Measurements from ENCODE around the gene KCNIP3.

Gene KCNIP3

DNA sequence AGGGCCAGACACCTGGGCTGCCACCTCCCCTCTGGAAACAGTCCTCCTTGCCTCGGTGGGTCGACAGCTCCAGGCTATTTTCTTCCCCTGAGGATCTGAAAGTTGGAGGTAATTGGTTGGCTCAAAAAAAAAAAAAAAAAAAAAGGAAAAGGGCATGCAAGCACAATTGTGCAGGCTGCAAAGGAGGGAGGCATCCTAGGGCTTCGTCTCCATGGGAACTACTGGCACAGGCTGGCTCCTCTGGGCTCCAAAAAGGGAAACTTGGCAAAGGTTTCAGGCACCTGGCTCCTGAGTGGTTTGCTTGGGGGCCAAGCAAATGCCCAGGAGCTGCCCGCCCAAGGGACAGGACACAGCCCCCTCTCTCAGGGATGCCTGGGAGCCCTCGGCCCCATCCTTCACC, 1.1 kb upstream of the KCNIP3 start:
- no peak for DNase-seq (ENCODE audit: low spot score)

DNA sequence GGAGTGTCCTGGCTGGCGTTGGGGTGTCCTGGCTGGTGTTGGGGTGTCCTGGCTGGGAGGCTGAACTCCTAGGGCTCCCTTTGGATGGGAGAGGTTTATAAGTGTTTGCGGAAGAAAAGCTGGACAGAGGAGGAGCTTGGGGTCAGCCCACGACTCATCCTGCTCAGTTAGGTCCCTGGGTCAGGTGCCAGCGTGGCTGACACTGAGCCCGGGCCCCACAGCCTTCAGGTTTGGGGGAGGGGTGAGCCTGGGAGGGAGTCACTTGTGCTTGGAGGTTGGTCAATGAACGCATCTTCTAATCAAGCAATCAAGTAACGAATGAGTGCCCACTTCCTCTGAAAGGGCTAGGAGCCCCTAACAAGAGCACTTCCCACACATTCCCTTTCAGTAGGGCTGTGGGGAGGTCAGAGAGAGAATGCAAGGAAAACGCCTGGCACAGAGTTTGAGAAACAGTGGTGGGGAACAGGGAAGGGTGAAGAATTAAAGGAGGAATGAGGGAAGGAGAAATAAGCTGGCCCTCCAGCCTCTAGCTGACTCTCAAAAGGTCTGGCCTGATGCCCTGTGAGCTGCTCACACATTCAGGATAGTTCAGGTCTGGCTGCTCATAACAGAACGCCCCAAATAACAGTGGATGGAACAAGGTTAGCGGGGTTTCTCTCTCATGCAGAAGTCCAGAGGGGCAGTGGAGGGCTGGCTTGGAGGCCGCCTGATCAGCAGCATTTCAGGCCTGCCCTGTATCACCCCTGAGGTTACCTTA, 670 bp downstream of the KCNIP3 start:
- no peak for DNase-seq (ENCODE audit: low spot score)

DNA sequence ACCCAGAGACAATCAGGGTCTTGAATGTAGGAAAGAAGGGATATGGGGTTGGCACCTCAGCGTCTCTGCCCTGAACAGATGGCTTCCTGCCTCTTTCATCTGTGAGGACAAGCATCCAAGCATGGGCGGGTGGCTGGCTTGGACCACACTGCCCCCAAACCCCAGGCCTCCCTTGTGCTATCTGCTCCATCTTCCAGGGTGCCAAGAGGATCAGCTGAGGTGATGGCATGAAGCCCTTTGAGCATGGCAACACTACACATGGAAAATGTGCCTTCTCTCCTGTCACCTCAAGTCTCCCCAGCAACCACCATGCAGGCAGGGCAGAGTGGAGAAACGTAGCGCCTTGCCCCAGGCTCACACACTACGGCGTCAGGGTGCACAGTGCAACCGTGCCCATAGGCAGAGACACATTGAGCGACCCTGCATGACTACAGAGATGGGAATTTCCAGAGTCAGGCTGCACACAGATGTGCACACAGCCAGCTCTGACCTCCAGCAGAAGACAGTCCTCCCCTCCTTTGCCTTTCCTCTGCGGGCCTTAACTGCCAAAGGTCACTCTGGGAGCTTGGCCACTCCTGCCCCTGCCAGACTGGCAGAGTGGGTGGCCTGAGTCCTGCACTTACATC, 1.5 kb downstream of the KCNIP3 start:
- DNase-seq (ENCODE audit: low spot score) = no peak

DNA sequence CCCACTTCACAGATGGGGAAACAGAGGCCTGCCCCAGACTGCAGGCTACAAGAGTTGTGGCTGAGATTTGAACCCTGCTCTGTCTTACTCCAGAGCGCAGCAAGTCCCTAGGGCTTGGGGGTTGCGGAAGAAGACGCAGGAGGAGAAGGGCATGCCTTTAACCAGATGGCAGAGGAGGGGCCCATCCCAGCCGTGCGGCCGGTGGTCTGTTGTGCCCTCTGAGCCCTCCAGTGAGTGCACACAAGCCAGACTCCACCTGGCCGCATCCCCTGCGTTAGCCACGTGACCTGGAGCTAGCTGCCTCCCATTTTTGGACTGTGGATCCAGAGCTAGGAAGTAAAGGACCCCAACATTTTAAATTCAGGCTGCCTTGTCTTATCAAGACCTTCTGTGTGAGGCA, 2.8 kb downstream of the KCNIP3 start:
- no peak for DNase-seq (ENCODE audit: low spot score)

DNA sequence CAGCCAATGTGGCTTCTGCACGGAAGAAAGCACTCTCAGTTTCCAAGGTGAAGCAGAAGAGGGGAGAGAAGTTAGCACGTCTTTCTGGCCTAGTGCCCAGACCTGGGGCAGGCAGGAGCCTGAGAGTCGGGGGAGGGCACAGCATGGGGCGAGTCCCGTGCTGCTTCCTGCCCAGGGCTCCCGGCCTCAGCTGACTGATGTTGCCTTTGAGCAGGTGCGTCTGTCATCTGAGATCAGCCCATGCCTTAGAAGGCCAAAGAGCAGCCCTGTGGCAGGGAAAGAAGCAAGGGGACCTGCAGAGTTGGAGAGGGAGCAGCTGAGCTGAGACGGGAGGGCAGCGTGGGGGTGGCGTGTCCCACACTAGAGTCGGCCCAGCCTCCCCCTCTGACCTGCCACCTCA, 3.3 kb downstream of the KCNIP3 start:
- DNase-seq (ENCODE audit: low spot score) = peak; percentile 2

DNA sequence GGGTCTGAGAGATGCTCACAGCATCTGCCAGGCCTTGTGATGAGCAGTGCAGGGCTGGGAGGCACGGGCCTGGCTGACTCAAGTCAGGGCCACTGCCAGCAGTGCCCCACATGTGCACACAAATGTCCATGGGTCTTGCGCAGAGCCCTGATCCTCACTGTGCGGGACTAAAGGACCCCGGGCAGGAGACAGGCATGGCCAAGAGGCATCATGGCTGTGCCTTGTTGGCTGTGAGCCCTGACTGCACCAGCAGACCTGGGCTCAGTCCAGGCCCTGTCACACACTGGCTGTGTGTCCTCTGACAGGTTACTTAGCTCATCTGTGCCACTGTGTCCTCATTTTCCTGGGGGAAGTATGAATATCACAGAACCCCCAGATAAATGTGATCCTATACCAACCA, 4.0 kb downstream of the KCNIP3 start:
- no peak for DNase-seq (ENCODE audit: low spot score)

DNA sequence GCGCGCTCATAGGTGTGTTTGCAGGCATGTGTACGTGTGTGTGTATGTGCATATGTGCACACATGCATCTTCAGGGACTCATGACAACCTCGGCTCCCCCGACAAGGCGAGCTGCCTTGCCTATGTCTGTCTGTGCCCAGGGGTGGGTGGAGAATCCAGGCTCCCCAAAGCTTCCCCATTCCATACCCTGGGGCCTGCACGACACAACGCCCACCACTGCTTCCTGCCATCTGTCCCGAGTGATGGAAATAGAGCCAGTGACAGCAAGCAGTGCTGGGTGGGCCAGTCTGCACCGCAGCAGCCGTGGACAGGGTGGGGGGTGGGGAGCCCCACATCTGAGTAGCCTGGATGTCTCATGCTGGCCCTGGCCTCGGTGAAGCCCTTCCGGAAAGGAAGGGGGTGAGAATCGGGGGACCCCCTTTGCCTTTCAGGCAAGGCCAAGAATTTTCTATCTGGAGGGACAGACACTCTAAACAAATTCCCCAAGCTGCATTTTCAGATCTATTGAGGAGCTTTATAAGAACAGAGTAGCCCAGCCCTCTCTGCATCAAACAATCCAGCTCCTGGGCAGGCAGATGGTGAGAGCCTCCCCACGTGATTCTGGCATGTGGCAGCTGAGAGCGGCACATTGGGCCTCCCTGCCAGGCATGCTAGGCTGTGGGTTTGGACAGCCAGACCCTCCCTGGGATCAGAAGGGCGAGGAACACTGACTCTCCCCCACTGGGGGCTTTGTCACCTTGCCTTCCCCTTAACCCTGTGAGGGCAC, 4.9 kb downstream of the KCNIP3 start:
- DNase-seq (ENCODE audit: low spot score) = no peak

DNA sequence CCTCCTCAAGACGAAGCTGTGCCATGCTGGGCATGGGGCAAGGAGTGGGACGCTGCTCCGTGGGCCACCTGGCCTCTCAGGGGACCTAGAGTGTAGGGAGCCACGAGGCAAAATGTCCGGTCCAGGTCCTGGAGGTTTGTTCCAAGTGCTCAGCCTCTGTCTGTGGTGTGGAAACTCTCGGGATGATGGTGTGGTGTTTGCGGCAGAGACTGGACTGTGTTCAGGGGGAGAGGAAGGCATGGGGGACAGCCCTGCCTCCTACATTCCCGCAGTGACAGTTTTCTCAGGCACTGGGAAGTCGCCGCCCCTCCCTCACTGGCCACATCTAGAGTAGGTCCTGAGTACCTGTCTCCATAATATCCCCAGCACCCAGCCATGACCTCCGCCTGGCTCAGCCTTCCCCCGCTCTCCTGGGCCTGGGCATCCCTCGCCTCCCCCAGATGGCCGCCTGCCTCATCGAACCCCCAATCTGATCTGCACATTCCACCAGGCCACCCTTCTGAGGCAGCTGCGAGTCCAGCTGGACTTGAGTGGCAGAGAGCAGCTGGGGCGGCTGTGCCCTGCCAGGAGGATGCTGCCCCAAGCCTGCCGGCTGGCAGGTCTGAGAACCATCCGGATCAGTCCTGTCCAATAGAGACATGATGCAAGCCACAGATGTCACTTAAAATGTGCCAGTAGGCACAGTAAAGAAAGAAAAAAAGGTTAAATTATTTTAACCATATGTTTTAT, 6.2 kb downstream of the KCNIP3 start:
- no peak for DNase-seq (ENCODE audit: low spot score)

DNA sequence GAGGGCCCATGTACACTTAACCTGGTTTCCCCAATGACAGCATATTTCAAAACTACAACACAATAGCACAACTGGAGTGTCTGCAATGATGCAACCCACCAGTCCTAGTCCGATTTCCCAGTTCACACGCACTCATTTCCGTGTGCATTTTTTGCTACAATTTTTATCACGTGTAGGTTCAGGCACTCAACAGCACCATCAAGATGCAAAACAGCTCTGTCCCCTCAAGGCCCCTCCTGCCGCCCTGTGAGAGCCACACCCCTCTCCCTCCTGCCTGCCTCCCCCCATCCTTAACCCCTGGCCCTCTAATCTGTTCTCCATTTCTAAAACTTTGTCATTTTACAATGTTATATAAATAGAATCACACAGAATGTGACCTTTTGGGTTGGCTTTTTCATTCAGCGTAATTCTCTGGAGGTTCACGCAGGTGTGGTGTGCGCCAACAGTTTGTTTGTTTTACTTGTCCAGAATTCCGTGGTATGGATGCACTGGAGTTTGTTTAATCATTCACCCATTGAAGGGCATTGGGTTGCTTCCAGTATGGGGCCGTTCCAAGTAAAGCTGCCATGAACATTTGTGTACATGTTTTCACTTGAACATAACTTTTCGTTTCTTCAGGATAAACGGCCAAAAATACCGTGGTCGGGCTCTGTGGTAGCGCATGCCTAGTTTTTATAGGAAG, 8.4 kb downstream of the KCNIP3 start:
- no peak for DNase-seq (ENCODE audit: low spot score)

DNA sequence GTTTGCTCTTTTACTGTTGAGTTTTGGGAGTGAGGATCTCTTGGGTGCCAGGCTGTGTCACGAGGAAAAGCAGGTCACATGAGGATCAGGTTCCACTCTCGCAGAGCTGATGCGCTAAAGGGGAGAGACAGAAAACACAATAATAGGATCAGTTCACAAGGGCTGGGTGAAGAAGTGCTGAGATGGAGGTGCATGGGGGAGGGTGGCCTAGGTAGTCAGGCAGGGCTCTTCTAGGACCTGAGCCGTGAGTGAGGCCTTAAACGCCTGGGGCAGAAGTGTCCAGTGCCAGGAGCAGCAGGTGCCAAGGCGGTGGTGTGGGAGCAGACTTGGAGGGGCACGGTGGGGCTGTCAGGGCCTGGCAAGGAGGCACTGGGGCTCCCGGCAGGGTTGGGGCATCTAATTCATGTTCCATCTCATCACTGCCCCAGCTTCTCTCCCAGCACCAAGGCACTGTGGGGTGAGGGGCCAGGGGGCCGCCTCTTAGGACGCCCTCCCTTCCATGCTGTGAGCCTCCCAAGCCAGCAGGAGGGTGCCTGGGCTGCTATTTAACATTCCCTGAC, 9.3 kb downstream of the KCNIP3 start:
- no peak for DNase-seq (ENCODE audit: low spot score)

DNA sequence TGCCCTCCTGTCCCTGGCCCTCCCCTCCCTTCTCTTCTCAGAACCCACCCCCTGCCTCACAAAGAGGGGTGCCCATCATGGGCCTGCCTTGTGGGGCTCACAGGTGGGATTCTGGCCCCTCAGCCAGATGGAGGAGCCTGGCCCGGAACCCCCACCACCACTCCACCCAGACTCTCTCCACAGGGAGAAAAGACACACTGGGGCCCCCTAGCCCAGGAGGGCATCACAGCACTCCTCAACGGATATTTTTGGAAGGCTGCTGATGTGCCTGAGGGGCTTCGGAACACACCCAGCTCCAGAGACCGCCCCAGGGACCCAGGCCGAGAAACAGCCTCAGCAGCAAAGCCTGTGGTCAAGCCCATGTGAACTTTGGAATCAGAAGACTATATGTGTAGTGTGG, 9.9 kb downstream of the KCNIP3 start:
- DNase-seq (ENCODE audit: low spot score) = no peak

DNA sequence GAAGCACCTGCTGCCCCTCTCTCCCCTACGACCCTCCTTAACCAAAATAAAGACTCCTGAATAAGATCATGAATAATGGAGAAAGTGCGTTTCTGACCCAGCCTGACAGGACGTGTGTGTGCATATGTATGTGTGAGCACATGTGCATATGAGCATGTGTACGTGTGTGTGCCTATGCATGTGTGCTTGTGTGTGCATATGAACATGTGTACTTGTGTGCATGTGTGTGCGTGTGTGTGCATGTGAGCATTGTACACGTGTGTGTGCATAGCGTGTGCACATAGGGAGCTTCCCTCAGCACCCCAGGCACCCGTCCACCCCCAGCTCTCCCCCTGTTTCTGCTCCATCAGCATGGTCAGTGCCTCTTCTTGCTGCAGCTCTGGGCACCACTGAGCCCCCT, 10.7 kb downstream of the KCNIP3 start:
- DNase-seq (ENCODE audit: low spot score) = no peak

DNA sequence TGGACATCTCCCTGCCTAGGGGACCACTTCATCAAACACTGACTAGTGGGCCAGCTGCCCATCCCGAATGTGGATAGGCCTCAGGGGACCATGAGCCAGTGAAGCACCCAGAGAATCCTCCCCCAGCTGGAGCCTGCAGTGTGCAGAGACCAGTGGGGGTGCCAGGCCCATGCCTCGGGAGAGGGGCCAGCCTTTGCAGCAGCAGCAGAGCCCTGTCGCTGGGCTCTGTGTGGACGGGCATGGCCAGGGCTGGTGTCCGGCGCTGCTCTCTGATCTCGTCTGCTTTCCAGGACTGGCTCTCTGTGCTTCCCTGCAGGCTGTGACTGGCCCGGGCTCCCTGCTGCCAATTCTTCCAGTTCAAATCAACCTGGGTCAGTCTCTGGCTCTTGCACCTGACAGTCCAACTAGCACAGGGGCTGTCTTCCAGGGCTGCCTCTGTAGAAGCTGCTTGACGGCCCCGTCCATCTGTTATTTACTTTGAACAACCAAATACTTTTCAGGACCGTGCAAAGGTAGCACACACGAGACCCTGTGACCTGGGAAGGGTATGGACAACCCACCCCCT, 11.4 kb downstream of the KCNIP3 start:
- DNase-seq (ENCODE audit: low spot score) = no peak

DNA sequence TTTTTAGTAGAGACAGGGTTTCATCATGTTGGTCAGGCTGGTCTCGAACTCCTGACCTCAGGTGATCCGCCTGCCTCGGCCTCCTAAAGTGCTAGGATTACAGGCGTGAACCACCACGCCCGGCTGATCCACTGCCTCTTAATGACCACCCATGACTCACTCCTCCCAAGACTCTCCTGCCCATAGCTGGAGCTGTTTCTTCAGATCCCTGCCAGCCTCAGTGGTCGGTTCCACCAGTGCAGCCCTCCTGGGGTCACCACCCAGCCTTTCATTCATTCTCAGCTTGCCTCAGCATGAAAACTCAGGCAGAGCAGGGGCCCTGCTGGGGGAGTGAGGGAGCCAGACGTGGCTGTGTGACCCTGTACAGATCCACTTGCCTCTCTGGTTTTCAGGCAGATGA, 12.5 kb downstream of the KCNIP3 start:
- DNase-seq (ENCODE audit: low spot score) = no peak

DNA sequence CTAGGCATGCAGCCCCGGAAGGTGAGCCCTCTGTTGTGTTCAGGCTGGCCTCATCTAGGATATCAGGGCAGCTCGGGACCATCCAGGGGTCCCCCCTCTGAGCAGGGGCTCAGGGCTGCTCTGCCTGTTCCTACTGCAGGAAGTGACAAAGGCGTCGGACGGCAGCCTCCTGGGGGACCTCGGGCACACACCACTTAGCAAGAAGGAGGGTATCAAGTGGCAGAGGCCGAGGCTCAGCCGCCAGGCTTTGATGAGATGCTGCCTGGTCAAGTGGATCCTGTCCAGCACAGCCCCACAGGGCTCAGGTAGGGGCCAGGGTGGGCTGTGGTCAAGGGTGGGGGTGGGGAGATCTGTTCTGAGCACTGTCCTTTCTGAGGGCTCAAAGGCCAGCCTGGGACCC, 13.1 kb downstream of the KCNIP3 start:
- DNase-seq (ENCODE audit: low spot score) = no peak

DNA sequence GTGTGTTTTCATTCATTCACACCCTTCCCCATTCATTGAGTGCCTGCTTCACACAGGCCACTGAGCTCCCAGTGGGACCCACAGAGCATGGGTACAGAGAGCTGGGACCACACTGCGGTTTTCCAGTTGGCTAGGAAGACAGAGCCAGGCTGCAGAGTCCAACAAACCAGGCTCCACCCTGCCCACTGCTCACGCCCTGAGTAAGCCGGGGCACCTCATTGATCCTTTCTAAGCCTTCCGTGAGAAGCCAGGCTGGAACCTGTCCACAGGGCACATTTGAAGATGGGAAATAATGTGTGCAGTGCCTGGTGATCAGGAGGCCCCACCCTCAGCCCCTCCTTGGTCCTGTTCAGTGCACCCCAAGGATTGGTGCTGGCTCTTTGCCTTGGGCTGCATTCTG, 13.5 kb downstream of the KCNIP3 start:
- DNase-seq (ENCODE audit: low spot score) = peak; percentile 2

DNA sequence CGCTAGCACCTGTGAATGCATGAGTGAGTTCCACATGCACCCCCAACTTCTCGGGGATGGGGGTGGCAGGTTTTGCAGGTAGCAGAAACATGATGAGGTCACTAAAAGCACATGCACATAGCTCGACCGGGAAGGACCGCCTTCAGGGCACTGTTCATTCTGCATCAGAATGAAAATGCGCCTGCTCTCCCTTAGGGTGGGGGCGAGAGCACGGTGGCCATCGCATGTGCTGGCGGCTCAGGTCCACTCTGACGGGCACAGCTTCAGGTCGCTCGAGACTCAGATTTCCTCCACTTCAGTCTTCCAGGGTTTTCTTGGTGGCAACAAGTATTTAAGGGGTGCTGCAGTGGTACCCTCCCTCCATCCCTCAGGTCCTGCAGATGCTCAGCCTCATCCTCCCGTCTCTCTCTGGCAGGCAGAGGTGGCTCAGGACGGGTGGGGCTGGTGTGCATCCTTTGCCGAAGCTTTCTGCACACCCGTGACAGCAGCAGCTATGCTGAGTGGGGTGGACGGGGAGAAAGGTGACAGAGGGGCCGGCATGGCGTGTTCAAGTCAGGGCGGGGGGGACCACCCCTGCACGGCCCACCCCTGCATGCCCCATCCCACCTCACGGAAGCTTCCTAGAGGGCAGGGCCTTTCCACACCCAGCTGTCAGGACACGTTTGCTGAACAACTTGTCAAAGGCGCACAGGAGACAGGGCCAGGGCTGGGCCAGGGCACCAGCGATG, 14.8 kb downstream of the KCNIP3 start:
- DNase-seq (ENCODE audit: low spot score) = no peak

DNA sequence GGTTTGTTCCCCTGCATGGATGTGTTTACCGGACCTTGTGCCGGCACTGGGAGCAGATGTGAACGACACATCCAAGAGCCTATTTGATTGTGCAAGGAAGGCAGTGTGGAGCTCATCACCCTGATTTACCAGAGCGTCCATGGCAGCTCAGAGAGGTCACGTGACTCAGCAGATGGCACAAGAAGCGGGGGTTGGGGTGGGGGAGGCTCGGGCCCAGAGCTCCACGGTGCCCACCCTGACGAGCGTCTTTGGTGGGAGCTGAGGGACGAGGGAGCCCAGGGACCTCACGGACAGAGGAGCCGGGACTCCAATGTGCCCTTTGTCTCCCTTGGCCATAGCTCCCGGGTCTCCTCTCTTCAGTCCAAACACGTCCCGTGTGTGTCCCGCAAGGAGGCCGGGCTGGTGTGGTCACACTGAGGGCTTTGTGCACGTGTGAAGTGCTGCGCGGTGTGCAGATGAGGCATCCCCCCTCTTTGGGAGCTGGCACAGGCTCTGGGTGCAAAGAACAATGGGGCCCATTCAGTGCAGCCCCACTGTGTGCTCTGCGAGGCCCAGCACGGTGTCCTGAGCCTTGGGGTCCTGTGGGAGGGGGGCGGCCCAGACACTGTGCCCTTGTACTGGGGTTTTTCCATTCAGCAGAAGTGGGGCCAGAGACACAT, 15.5 kb downstream of the KCNIP3 start:
- no peak for DNase-seq (ENCODE audit: low spot score)

DNA sequence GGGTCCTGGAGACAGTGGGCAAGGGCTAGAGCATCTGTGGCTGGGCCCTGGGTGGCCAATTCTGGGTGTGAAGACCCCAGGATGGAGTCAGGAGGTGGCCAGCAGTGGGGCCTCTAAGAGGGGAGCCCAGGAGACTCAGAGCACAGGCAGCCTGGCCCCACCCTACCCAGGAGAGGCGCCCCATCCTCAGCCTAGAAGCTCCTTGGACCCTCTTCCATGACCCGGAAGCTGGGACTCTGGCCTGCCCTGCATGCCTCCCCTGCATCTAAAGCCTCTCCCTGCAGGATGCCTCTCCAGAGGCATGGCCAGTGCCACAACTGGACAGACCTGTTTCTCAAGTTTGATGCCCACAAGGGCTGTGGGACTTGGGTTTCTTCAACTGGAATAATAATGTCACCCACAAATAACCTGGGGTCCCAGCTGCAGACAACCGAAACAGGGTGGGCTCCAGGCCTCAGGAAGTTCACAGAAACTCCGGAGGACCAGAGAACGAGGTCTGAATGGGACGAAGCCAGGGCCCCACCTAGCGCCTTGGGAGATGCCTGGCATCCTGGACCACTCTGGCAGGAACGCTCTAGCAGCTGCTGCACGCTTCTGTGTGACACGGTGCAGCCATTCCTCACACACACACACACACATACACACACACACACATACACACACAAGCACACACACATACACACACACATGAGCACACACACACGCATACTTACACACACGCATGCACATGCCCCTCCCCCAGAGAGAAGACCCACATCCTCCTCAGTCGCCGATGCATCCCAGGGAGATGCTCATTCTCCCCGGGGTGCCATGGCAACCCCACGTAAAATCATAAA, 16.4 kb downstream of the KCNIP3 start:
- DNase-seq (ENCODE audit: low spot score) = peak; percentile 13
